Measurements from ENCODE around the gene OR6C76.
"Not testable (repeated sequence)": the region's sequence is repeated elsewhere in the genome, so short reads cannot be mapped to it uniquely, and the experiment has no call there.

The OR6C76 gene

GRCh38 chr12:55414889-55415288 is 11.2 kb upstream of the OR6C76 start:
- peak overlapping the region; percentile 9 for H3K4me3 ChIP-seq (ENCODE audit: insufficient read length, low read depth)
- H3K9me3 ChIP-seq (ENCODE audit: insufficient read depth, low read length); H3K27me3 ChIP-seq (ENCODE audit: insufficient read depth, insufficient read length); DNase-seq (ENCODE audit: low read depth, low spot score); H3K36me3 ChIP-seq (ENCODE audit: insufficient read depth, insufficient read length, low read length); H3K4me1 ChIP-seq (ENCODE audit: insufficient read depth, insufficient read length): not testable (repeated sequence)
- H3K9ac ChIP-seq (ENCODE audit: insufficient read length, low read depth) = peak overlapping the region; percentile 56

- Histone ChIP-seq H3K4me1 (ENCODE audit: insufficient read depth, insufficient read length) (no peaks in the 10 kb centered on the region), H3K9me3 (ENCODE audit: insufficient read depth, low read length) (no peaks in the 10 kb centered on the region), H3K9ac (ENCODE audit: insufficient read length, low read depth) (no peak overlapping the region), H3K27me3 (ENCODE audit: insufficient read depth, insufficient read length) (no peaks in the 10 kb centered on the region), H3K4me3 (ENCODE audit: insufficient read length, low read depth) (no peak overlapping the region), H3K36me3 (ENCODE audit: insufficient read depth, insufficient read length, low read length) (no peaks in the 10 kb centered on the region)
- no peak for TF ChIP-seq YY1 (IDR thresholded peaks at IDR 0.05; ENCODE audit: insufficient read depth, insufficient read length)
- no peak for TF ChIP-seq SUZ12 (IDR thresholded peaks at IDR 0.05; ENCODE audit: extremely low read depth, insufficient read depth, insufficient read length)
- TF ChIP-seq ZNF274 (IDR thresholded peaks at IDR 0.05; ENCODE audit: low read depth, low read length) = no peak
- no peak for DNase-seq (ENCODE audit: low read depth, low spot score)
Measured at GRCh38 chr12:55416961-55417360, 9.1 kb upstream of the OR6C76 start.

GRCh38 chr12:55420307-55420962 is 5.6 kb upstream of the OR6C76 start:
- no peak overlapping the region for H3K9ac ChIP-seq (ENCODE audit: insufficient read length, low read depth)
- no peak overlapping the region for H3K4me3 ChIP-seq (ENCODE audit: insufficient read length, low read depth)
- H3K4me1 ChIP-seq (ENCODE audit: insufficient read depth, insufficient read length) = no peaks in the 10 kb centered on the region
- H3K27me3 ChIP-seq (ENCODE audit: insufficient read depth, insufficient read length) = no peaks in the 10 kb centered on the region
- no peak for DNase-seq (ENCODE audit: low read depth, low spot score)
- no peaks in the 10 kb centered on the region for H3K9me3 ChIP-seq (ENCODE audit: insufficient read depth, low read length)
- no peak for TF ChIP-seq ZNF274 (IDR thresholded peaks at IDR 0.05; ENCODE audit: low read depth, low read length)
- TF ChIP-seq SUZ12 (IDR thresholded peaks at IDR 0.05; ENCODE audit: extremely low read depth, insufficient read depth, insufficient read length) = no peak
- no peak for TF ChIP-seq YY1 (IDR thresholded peaks at IDR 0.05; ENCODE audit: insufficient read depth, insufficient read length)
- no peaks in the 10 kb centered on the region for H3K36me3 ChIP-seq (ENCODE audit: insufficient read depth, insufficient read length, low read length)

- TF ChIP-seq ZNF274 (IDR thresholded peaks at IDR 0.05; ENCODE audit: low read depth, low read length) (no peak), YY1 (IDR thresholded peaks at IDR 0.05; ENCODE audit: insufficient read depth, insufficient read length) (no peak), SUZ12 (IDR thresholded peaks at IDR 0.05; ENCODE audit: extremely low read depth, insufficient read depth, insufficient read length) (no peak)
- no peak overlapping the region for H3K4me3 ChIP-seq (ENCODE audit: insufficient read length, low read depth)
- no peaks in the 10 kb centered on the region for H3K9me3 ChIP-seq (ENCODE audit: insufficient read depth, low read length)
- no peaks in the 10 kb centered on the region for H3K36me3 ChIP-seq (ENCODE audit: insufficient read depth, insufficient read length, low read length)
- no peaks in the 10 kb centered on the region for H3K4me1 ChIP-seq (ENCODE audit: insufficient read depth, insufficient read length)
- H3K9ac ChIP-seq (ENCODE audit: insufficient read length, low read depth) = no peak overlapping the region
- no peaks in the 10 kb centered on the region for H3K27me3 ChIP-seq (ENCODE audit: insufficient read depth, insufficient read length)
- no peak for DNase-seq (ENCODE audit: low read depth, low spot score)
Measured at GRCh38 chr12:55428331-55429243, 2.5 kb downstream of the OR6C76 start.

- H3K36me3 ChIP-seq (ENCODE audit: insufficient read depth, insufficient read length, low read length); DNase-seq (ENCODE audit: low read depth, low spot score); H3K4me3 ChIP-seq (ENCODE audit: insufficient read length, low read depth); H3K4me1 ChIP-seq (ENCODE audit: insufficient read depth, insufficient read length); H3K27me3 ChIP-seq (ENCODE audit: insufficient read depth, insufficient read length); H3K9ac ChIP-seq (ENCODE audit: insufficient read length, low read depth); H3K9me3 ChIP-seq (ENCODE audit: insufficient read depth, low read length): not testable (repeated sequence)
Measured at GRCh38 chr12:55441233-55441632, 15.2 kb downstream of the OR6C76 start.

- no peaks in the 10 kb centered on the region for H3K36me3 ChIP-seq (ENCODE audit: insufficient read depth, insufficient read length, low read length)
- no peak within 1 kb of the TSS for H3K9ac ChIP-seq (ENCODE audit: insufficient read length, low read depth)
- no peak for DNase-seq (ENCODE audit: low read depth, low spot score)
- TF ChIP-seq YY1 (IDR thresholded peaks at IDR 0.05; ENCODE audit: insufficient read depth, insufficient read length) = no peak
- no peak for TF ChIP-seq SUZ12 (IDR thresholded peaks at IDR 0.05; ENCODE audit: extremely low read depth, insufficient read depth, insufficient read length)
- no peak for TF ChIP-seq ZNF274 (IDR thresholded peaks at IDR 0.05; ENCODE audit: low read depth, low read length)
- peaks cover 7% of the 10 kb centered on the region; the same call in 1 of the 2 replicates for H3K9me3 ChIP-seq (ENCODE audit: insufficient read depth, low read length)
- H3K4me3 ChIP-seq (ENCODE audit: insufficient read length, low read depth) = no peak within 1 kb of the TSS
- H3K4me1 ChIP-seq (ENCODE audit: insufficient read depth, insufficient read length) = no peaks in the 10 kb centered on the region
- no peaks in the 10 kb centered on the region for H3K27me3 ChIP-seq (ENCODE audit: insufficient read depth, insufficient read length)
Measured at GRCh38 chr12:55443776-55444175, 17.7 kb downstream of the OR6C76 start, which contains the start of gene OR6C2. TSS of gene OR6C2 (plus strand) at chr12:55444076. CDS start at chr12:55452214, 8,138 bp downstream.

- no peak for DNase-seq (ENCODE audit: low read depth, low spot score)
- Histone ChIP-seq H3K27me3 (ENCODE audit: insufficient read depth, insufficient read length) (no peaks in the 10 kb centered on the region), H3K4me1 (ENCODE audit: insufficient read depth, insufficient read length) (no peaks in the 10 kb centered on the region), H3K4me3 (ENCODE audit: insufficient read length, low read depth) (no peak overlapping the region), H3K36me3 (ENCODE audit: insufficient read depth, insufficient read length, low read length) (no peaks in the 10 kb centered on the region), H3K9me3 (ENCODE audit: insufficient read depth, low read length) (peaks cover 5% of the 10 kb centered on the region; the same call in 1 of the 2 replicates), H3K9ac (ENCODE audit: insufficient read length, low read depth) (no peak overlapping the region)
- TF ChIP-seq ZNF274 (IDR thresholded peaks at IDR 0.05; ENCODE audit: low read depth, low read length) (no peak), SUZ12 (IDR thresholded peaks at IDR 0.05; ENCODE audit: extremely low read depth, insufficient read depth, insufficient read length) (no peak), YY1 (IDR thresholded peaks at IDR 0.05; ENCODE audit: insufficient read depth, insufficient read length) (no peak)
Measured at GRCh38 chr12:55445357-55445756, 19.3 kb downstream of the OR6C76 start.

All from NT2/D1 (cell line).